Activated T-cell treated with anti-CD3 and anti-CD28 coated beads, Interleukin-2, amount 50 U/mL, for 4 hours (primary cell): ENCODE results near the gene BAHD1. TPM values are rescaled to one million over a fixed set of nuclear protein-coding genes. Genes with fewer than 3 reads are reported as not detected.
A peak's percentile ranks its signal among the peaks of the same experiment; 100 is the strongest.

Experiments used
- ATAC-seq, 2 donors: fragments of 200-7000 bp; cut with Tn5 transposase; one replicate each; pipeline ENCODE4 v1.10.0; 2021
- DNase-seq: peaks from one replicate; pipeline ENCODE4 v3.0.0-alpha.2; 2020
- H3K27me3 Mint-ChIP-seq: one replicate; pipeline ENCODE4 v1.8.0; 2021; ENCODE audit warnings: low read depth, mixed read lengths
- H3K36me3 Mint-ChIP-seq: one replicate; pipeline ENCODE4 v1.8.0; 2022; ENCODE audit warnings: mixed read lengths; ENCODE audit not compliant: insufficient read depth
- H3K4me1 Mint-ChIP-seq: one replicate; pipeline ENCODE4 v1.8.0; 2021; ENCODE audit warnings: low read depth, mixed read lengths
- H3K4me3 Mint-ChIP-seq: one replicate; pipeline ENCODE4 v1.8.0; 2021; ENCODE audit warnings: mild to moderate bottlenecking, moderate library complexity, mixed read lengths
- H3K9me3 Mint-ChIP-seq: one replicate; pipeline ENCODE4 v1.8.0; 2021; ENCODE audit warnings: mixed read lengths
- total RNA-seq, 3 donors: library from RNA; stranded (reverse); gene quantifications; one replicate each; pipeline ENCODE4 v1.2.1, GENCODE V29; 2021

The BAHD1 gene
- total RNA-seq, 3 donors from 2014 or later, result 28.0 to 31.6 (median 31.5) TPM

- DNase-seq (no peak), ATAC-seq (no peak)
- no peak overlapping the region for H3K4me3 Mint-ChIP-seq
- H3K36me3 Mint-ChIP-seq, result peaks cover 37% of the 10 kb centered on the region
- H3K27me3 Mint-ChIP-seq, result no peaks in the 10 kb centered on the region
- H3K4me1 Mint-ChIP-seq, result peaks cover under 1% of the 10 kb centered on the region
- H3K9me3 Mint-ChIP-seq, result no peaks in the 10 kb centered on the region
These were observed 25.5 kb upstream of the BAHD1 start for GRCh38 chr15:40415226-40415625.

- DNase-seq (no peak), ATAC-seq (no peak)
- Mint-ChIP-seq H3K4me1 (no peaks in the 10 kb centered on the region), H3K4me3 (no peak overlapping the region), H3K27me3 (no peaks in the 10 kb centered on the region), H3K36me3 (peaks cover 32% of the 10 kb centered on the region), H3K9me3 (no peaks in the 10 kb centered on the region)
These were observed 24.7 kb upstream of the BAHD1 start for GRCh38 chr15:40416056-40416455.

GRCh38 chr15:40418126-40418525 is 22.6 kb upstream of the BAHD1 start:
- ATAC-seq, result no peak
- no peaks in the 10 kb centered on the region for H3K27me3 Mint-ChIP-seq
- no peaks in the 10 kb centered on the region for H3K4me1 Mint-ChIP-seq
- no peaks in the 10 kb centered on the region for H3K9me3 Mint-ChIP-seq
- peaks cover 19% of the 10 kb centered on the region for H3K36me3 Mint-ChIP-seq
- DNase-seq, result no peak
- no peak overlapping the region for H3K4me3 Mint-ChIP-seq

- Mint-ChIP-seq H3K27me3 (no peaks in the 10 kb centered on the region), H3K36me3 (peaks cover 10% of the 10 kb centered on the region), H3K9me3 (no peaks in the 10 kb centered on the region), H3K4me1 (no peaks in the 10 kb centered on the region), H3K4me3 (no peak overlapping the region)
- DNase-seq (no peak), ATAC-seq (no peak)
These were observed 20.6 kb upstream of the BAHD1 start for GRCh38 chr15:40420071-40420713.

- no peaks in the 10 kb centered on the region for H3K4me1 Mint-ChIP-seq
- H3K9me3 Mint-ChIP-seq, result no peaks in the 10 kb centered on the region
- ATAC-seq (no peak), DNase-seq (no peak)
- H3K27me3 Mint-ChIP-seq, result no peaks in the 10 kb centered on the region
- peaks cover 6% of the 10 kb centered on the region for H3K36me3 Mint-ChIP-seq
- no peak overlapping the region for H3K4me3 Mint-ChIP-seq
These were observed 20.0 kb upstream of the BAHD1 start for GRCh38 chr15:40420793-40421192.

- H3K36me3 Mint-ChIP-seq, result peaks cover 6% of the 10 kb centered on the region
These were observed 19.3 kb upstream of the BAHD1 start for GRCh38 chr15:40421246-40422157.

GRCh38 chr15:40424483-40425115 is 16.2 kb upstream of the BAHD1 start:
- Mint-ChIP-seq H3K9me3 (no peaks in the 10 kb centered on the region), H3K4me1 (no peaks in the 10 kb centered on the region), H3K4me3 (no peak overlapping the region), H3K36me3 (no peaks in the 10 kb centered on the region), H3K27me3 (no peaks in the 10 kb centered on the region)
- no peak for ATAC-seq
- no peak for DNase-seq

More at GRCh38 chr15:40421246-40422157, 19.3 kb upstream of the BAHD1 start:
- no peaks in the 10 kb centered on the region for H3K9me3 Mint-ChIP-seq
- H3K4me1 Mint-ChIP-seq, result no peaks in the 10 kb centered on the region
- no peaks in the 10 kb centered on the region for H3K27me3 Mint-ChIP-seq
- DNase-seq (peak; percentile 81), ATAC-seq (peak; percentile 97 to 99)
- no peak overlapping the region for H3K4me3 Mint-ChIP-seq

- DNase-seq (no peak), ATAC-seq (no peak)
- Mint-ChIP-seq H3K36me3 (no peaks in the 10 kb centered on the region), H3K9me3 (no peaks in the 10 kb centered on the region), H3K4me3 (no peak overlapping the region), H3K27me3 (no peaks in the 10 kb centered on the region), H3K4me1 (no peaks in the 10 kb centered on the region)
These were observed 15.1 kb upstream of the BAHD1 start for GRCh38 chr15:40425681-40426080.

GRCh38 chr15:40427188-40427587 is 13.6 kb upstream of the BAHD1 start:
- no peaks in the 10 kb centered on the region for H3K4me1 Mint-ChIP-seq
- no peak overlapping the region for H3K4me3 Mint-ChIP-seq
- no peaks in the 10 kb centered on the region for H3K9me3 Mint-ChIP-seq
- ATAC-seq (no peak), DNase-seq (no peak)
- no peaks in the 10 kb centered on the region for H3K27me3 Mint-ChIP-seq
- H3K36me3 Mint-ChIP-seq, result no peaks in the 10 kb centered on the region

GRCh38 chr15:40428185-40428584 is 12.6 kb upstream of the BAHD1 start:
- ATAC-seq (no peak), DNase-seq (no peak)
- no peaks in the 10 kb centered on the region for H3K4me1 Mint-ChIP-seq
- H3K9me3 Mint-ChIP-seq, result no peaks in the 10 kb centered on the region
- no peaks in the 10 kb centered on the region for H3K36me3 Mint-ChIP-seq
- no peak overlapping the region for H3K4me3 Mint-ChIP-seq
- no peaks in the 10 kb centered on the region for H3K27me3 Mint-ChIP-seq

- DNase-seq (no peak), ATAC-seq (no peak)
- Mint-ChIP-seq H3K27me3 (no peaks in the 10 kb centered on the region), H3K4me1 (no peaks in the 10 kb centered on the region), H3K9me3 (no peaks in the 10 kb centered on the region), H3K36me3 (no peaks in the 10 kb centered on the region), H3K4me3 (no peak overlapping the region)
These were observed 11.6 kb upstream of the BAHD1 start for GRCh38 chr15:40429068-40429710.

GRCh38 chr15:40430271-40430805 is 10.4 kb upstream of the BAHD1 start:
- no peak overlapping the region for H3K4me3 Mint-ChIP-seq
- no peaks in the 10 kb centered on the region for H3K36me3 Mint-ChIP-seq
- DNase-seq (no peak), ATAC-seq (no peak)
- H3K4me1 Mint-ChIP-seq, result peaks cover 3% of the 10 kb centered on the region
- H3K27me3 Mint-ChIP-seq, result no peaks in the 10 kb centered on the region
- no peaks in the 10 kb centered on the region for H3K9me3 Mint-ChIP-seq

- no peak for ATAC-seq
- Mint-ChIP-seq H3K36me3 (no peaks in the 10 kb centered on the region), H3K27me3 (peaks cover 30% of the 10 kb centered on the region), H3K4me1 (peaks cover 31% of the 10 kb centered on the region), H3K9me3 (no peaks in the 10 kb centered on the region), H3K4me3 (peak overlapping the region; percentile 47)
- DNase-seq, result no peak
These were observed 5.6 kb upstream of the BAHD1 start for GRCh38 chr15:40435023-40435709.
